Kidney (tissue), 14 donors: Measurements from ENCODE around the gene DNASE1L1. TPM values are rescaled to one million over a fixed set of nuclear protein-coding genes. Genes with fewer than 3 reads are reported as not detected.
A peak's percentile ranks its signal among the peaks of the same experiment; 100 is the strongest.

Experiments used
- DNase-seq, 5 donors: peaks; one replicate each; pipeline ENCODE4 v3.0.0-alpha.2; 2013 to 2020
- FAIRE-seq: peaks from 2 replicates; lab custom pipeline; 2012; peaks lifted over from hg19 to GRCh38; lab: Jason Lieb, UNC
- H3K27ac ChIP-seq, 2 donors: one replicate each; pipeline ENCODE4 v1.7.0; 2013; ENCODE audit warnings: low read depth in 2 of 2, low read length in 2 of 2, inconsistent platforms in 1 of 2
- H3K27me3 ChIP-seq: one replicate; pipeline ENCODE4 v1.7.1; 2013; ENCODE audit warnings: low read length, inconsistent platforms; ENCODE audit not compliant: control insufficient read depth, insufficient read depth
- H3K36me3 ChIP-seq, 3 donors: one replicate each; pipeline versions ENCODE4 v1.7.0 to v1.7.1; 2013; ENCODE audit warnings: low read length in 3 of 3, control low read depth in 1 of 3, inconsistent platforms in 1 of 3; ENCODE audit not compliant: insufficient read depth in 3 of 3, control insufficient read depth in 2 of 3
- H3K4me1 ChIP-seq, 3 donors: one replicate each; pipeline versions ENCODE4 v1.7.0 to v1.7.1; 2013; ENCODE audit warnings: low read length in 3 of 3, inconsistent platforms in 1 of 3, low read depth in 1 of 3; ENCODE audit not compliant: control insufficient read depth in 2 of 3, insufficient read depth in 2 of 3
- H3K4me3 ChIP-seq, 3 donors: one replicate each; pipeline versions ENCODE4 v1.7.0 to v1.8.1; 2013; ENCODE audit warnings: low read length in 3 of 3, control low read depth in 1 of 3, inconsistent platforms in 1 of 3
- H3K9ac ChIP-seq, 3 donors: one replicate each; pipeline versions ENCODE4 v1.7.0 to v1.7.1; 2013; ENCODE audit warnings: low read length in 3 of 3, control low read depth in 1 of 3, inconsistent platforms in 1 of 3
- H3K9me3 ChIP-seq, 3 donors: one replicate each; pipeline versions ENCODE4 v1.7.0 to v1.7.1; 2013; ENCODE audit warnings: low read length in 3 of 3, control low read depth in 1 of 3, inconsistent platforms in 1 of 3; ENCODE audit not compliant: control insufficient read depth in 2 of 3, insufficient read depth in 1 of 3
- CTCF ChIP-seq: IDR thresholded peaks from 3 replicates; pipeline ENCODE4 v1.5.1; 2012; ENCODE audit warnings: mild to moderate bottlenecking, moderate library complexity, borderline replicate concordance; ENCODE audit not compliant: insufficient read depth; ENCODE audit errors: extremely low read depth
- intact Hi-C: fragments of 100-400 bp; cut with DNase I; formaldehyde crosslinking; loops from one replicate; pipeline ENCODE4 v1.11.1; 2022
- polyA plus RNA-seq: library from polyadenylated mRNA; stranded (reverse); fragments of 350-450 nt; fragmentation: Illumina TruSeq; extraction: RNeasy Lipid Tissue Mini Kit (QIAGEN cat#74804); gene quantifications from one replicate; pipeline ENCODE4 v1.2.3, GENCODE V29; 2014; ENCODE audit warnings: low read depth, low replicate concordance; ENCODE audit not compliant: insufficient read depth
- total RNA-seq: library from RNA; stranded (reverse); fragmentation: NEBNext Ultra II Directional; extraction: Animal tissue kit (Norgen Biotek cat#: 25700); gene quantifications from one replicate; pipeline ENCODE4 v1.2.1, GENCODE V29; 2021
- donor health status: control.
- donor health status: control.
- donor health status: control.
- donor health status: control.
- donor health status: control.
- donor health status: DM: yes; HTN: yes; CAD: no.
- donor health status: Normal renal cell carcinoma (clear cell type).

Gene DNASE1L1
- total and polyA plus RNA-seq, 2 donors from 2014 or later = 28.0 to 33.8 TPM

GRCh38 chrX:154381271-154381670 is 27.8 kb downstream of the DNASE1L1 start:
- DNase-seq (no peak), FAIRE-seq (no peak)
- H3K27ac ChIP-seq = no peak overlapping the region
- no peak overlapping the region for H3K9ac ChIP-seq
- H3K27me3 ChIP-seq = no peaks in the 10 kb centered on the region
- intact Hi-C loops = no loop called here
- peaks cover 0 to 2% (median 0%) of the 10 kb centered on the region in 3 donors for H3K36me3 ChIP-seq
- no peak for TF ChIP-seq CTCF
- H3K4me3 ChIP-seq = no peak overlapping the region
- peaks cover 0 to 7% (median 0%) of the 10 kb centered on the region in 3 donors for H3K4me1 ChIP-seq
- H3K9me3 ChIP-seq = no peaks in the 10 kb centered on the region

- Histone ChIP-seq H3K27me3 (no peaks in the 10 kb centered on the region), H3K4me1 (peaks cover 0 to 7% (median 0%) of the 10 kb centered on the region in 3 donors), H3K4me3 (peak overlapping the region in 1 of 3 donors; percentile 77), H3K36me3 (peaks cover 0 to 2% (median 0%) of the 10 kb centered on the region in 3 donors), H3K27ac (peak overlapping the region in 1 of 2 donors; percentile 14), H3K9me3 (no peaks in the 10 kb centered on the region), H3K9ac (peak overlapping the region in 1 of 3 donors; percentile 87)
- intact Hi-C loops = no loop called here
- no peak for TF ChIP-seq CTCF
- no peak for FAIRE-seq
- DNase-seq = no peak
Measured at GRCh38 chrX:154380787-154381186, 28.3 kb downstream of the DNASE1L1 start.

- no peak for FAIRE-seq
Measured at GRCh38 chrX:154380153-154380552, 28.9 kb downstream of the DNASE1L1 start.

More at GRCh38 chrX:154380153-154380552, 28.9 kb downstream of the DNASE1L1 start:
- intact Hi-C loops = no loop called here
- peaks cover 0 to 2% (median 0%) of the 10 kb centered on the region in 3 donors for H3K36me3 ChIP-seq
- H3K4me3 ChIP-seq = peak overlapping the region; percentile 60 to 77 (median 69)
- peak overlapping the region; percentile 51 to 87 (median 77) for H3K9ac ChIP-seq
- H3K4me1 ChIP-seq = peaks cover 0 to 7% (median 0%) of the 10 kb centered on the region in 3 donors
- no peaks in the 10 kb centered on the region for H3K27me3 ChIP-seq
- TF ChIP-seq CTCF = no peak
- H3K27ac ChIP-seq = peak overlapping the region; percentile 71 to 94
- DNase-seq = peak in 1 of 5 donors; percentile 18
- H3K9me3 ChIP-seq = no peaks in the 10 kb centered on the region
